ENCODE measurements around the gene EYS.

EYS gene

DNA sequence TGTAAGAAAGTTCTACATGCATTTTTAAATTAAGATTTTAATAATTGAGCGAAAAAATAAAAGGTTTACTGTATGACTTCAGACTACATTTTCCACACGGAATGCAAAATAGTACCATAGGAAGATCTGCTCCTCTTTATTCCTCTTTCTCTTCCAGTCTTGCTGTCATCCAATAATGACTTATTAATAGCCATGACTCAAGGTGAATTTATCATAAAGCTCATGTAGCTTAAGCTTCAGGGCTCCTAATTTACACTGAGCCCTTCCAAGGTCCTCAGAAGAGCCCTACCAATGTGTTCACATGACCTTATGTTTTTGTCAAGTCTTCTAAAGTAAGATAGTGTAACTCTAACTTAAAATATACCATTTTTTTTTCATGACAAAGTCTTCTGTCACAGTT lies 1561.4 kb downstream of the EYS start:
- no CpG with 5 or more reads among the region's 2 CpGs for WGBS (ENCODE audit: insufficient coverage, insufficient read length)

DNA sequence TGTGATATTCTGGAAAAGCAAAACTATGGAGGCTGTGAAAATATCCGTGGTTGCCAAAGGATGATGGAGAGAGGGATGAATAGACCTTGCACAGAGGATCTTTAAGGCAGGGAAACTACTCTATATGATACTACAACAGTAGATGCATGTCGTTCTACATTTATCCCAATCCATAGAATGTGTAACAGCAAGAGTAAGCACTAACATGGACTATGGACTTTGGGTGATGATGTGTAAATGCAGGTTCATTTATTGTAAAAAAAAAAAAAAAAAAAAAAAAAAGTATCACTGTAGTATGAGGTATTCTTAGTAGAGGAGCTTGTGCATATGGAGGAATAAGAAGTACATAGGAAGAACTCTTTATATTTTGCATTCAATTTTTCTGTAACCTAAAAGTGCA lies 1563.9 kb downstream of the EYS start:
- peaks cover 1% of the 10 kb centered on the region; the same call in 1 of the 2 replicates for H3K9me3 ChIP-seq (ENCODE audit: control insufficient read depth, insufficient read depth, low read length)
- no peak for DNase-seq (ENCODE audit: low read depth, low spot score)
- H3K4me1 ChIP-seq (ENCODE audit: control insufficient read depth, insufficient read depth, low read length), result no peaks in the 10 kb centered on the region
- WGBS (ENCODE audit: insufficient coverage, insufficient read length), result no CpG with 5 or more reads among the region's 2 CpGs
- H3K4me3 ChIP-seq (ENCODE audit: low read length), result no peak overlapping the region
- no peak overlapping the region for H3K27ac ChIP-seq (ENCODE audit: low read length)
- H3K36me3 ChIP-seq (ENCODE audit: control insufficient read depth, insufficient read depth, low read length), result no peaks in the 10 kb centered on the region
- H3K27me3 ChIP-seq (ENCODE audit: control insufficient read depth, insufficient read depth, low read length), result no peaks in the 10 kb centered on the region

More for the DNA sequence above, 1561.4 kb downstream of the EYS start:
- Histone ChIP-seq H3K36me3 (ENCODE audit: control insufficient read depth, insufficient read depth, low read length) (no peaks in the 10 kb centered on the region), H3K9me3 (ENCODE audit: control insufficient read depth, insufficient read depth, low read length) (peaks cover 1% of the 10 kb centered on the region; the same call in 1 of the 2 replicates), H3K4me3 (ENCODE audit: low read length) (no peak overlapping the region), H3K27ac (ENCODE audit: low read length) (no peak overlapping the region), H3K4me1 (ENCODE audit: control insufficient read depth, insufficient read depth, low read length) (no peaks in the 10 kb centered on the region), H3K27me3 (ENCODE audit: control insufficient read depth, insufficient read depth, low read length) (no peaks in the 10 kb centered on the region)
- no peak for DNase-seq (ENCODE audit: low read depth, low spot score)

DNA sequence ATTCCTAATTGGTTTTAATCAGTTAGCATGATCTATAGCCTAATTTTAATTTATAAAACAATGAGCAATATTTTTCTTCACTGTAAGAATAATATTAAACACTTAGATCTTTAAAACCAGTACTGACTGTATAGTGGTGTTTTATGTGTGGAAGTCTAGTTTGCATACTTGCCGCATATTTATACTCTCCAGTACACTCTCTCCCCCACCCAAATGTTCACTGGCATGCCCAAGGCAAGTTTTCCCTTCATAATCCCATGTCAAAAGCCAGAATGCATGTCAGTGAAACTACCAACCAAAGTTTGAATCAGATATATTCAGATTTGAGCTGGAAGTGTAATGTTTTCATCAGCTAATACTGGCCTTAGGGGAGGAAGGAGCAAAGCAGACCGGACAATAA lies 1565.3 kb downstream of the EYS start:
- H3K36me3 ChIP-seq (ENCODE audit: control insufficient read depth, insufficient read depth, low read length), result no peaks in the 10 kb centered on the region
- DNase-seq (ENCODE audit: low read depth, low spot score), result no peak
- WGBS (ENCODE audit: insufficient coverage, insufficient read length), result no CpG with 5 or more reads among the region's 2 CpGs
- no peaks in the 10 kb centered on the region for H3K27me3 ChIP-seq (ENCODE audit: control insufficient read depth, insufficient read depth, low read length)
- no peak overlapping the region for H3K27ac ChIP-seq (ENCODE audit: low read length)
- H3K9me3 ChIP-seq (ENCODE audit: control insufficient read depth, insufficient read depth, low read length), result peaks cover 1% of the 10 kb centered on the region; the same call in 1 of the 2 replicates
- no peak overlapping the region for H3K4me3 ChIP-seq (ENCODE audit: low read length)
- H3K4me1 ChIP-seq (ENCODE audit: control insufficient read depth, insufficient read depth, low read length), result no peaks in the 10 kb centered on the region

DNA sequence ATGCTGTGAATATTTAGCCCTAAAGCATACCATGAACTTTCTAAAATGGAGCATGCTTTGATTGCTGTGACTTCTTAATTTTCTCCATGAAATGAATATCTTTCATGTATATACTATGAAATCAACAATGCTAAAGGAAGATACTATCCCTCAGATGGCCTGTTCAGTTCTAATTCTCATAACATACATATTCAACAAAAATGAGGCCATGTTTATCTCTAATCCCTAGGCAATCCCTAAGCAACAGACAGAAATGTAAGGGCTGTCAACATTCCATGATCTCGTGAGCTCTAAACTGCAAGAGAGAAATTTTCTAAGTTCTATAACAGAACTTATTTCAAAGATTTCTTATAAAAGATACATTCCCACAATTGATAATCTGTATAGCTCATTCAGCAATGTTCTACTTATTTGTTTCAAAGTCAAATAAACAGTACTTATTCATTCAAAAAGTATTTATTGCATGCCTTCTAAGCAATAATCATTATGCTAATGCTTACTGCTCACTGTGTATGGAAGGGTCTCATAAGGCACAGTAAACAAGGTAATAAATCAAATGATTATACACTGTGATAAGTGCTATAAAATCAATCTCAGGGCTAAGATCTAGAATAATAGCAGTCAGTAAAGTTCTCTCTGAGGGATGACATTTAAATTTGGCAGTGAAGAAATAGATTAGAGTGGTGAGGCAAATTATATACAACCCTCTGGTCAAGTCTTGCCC lies 1578.6 kb downstream of the EYS start:
- no peaks in the 10 kb centered on the region for H3K9me3 ChIP-seq (ENCODE audit: control insufficient read depth, insufficient read depth, low read length)
- H3K4me3 ChIP-seq (ENCODE audit: low read length), result no peak overlapping the region
- no peaks in the 10 kb centered on the region for H3K36me3 ChIP-seq (ENCODE audit: control insufficient read depth, insufficient read depth, low read length)
- no peak overlapping the region for H3K27ac ChIP-seq (ENCODE audit: low read length)
- no CpG with 5 or more reads among the region's 1 CpG for WGBS (ENCODE audit: insufficient coverage, insufficient read length)
- DNase-seq (ENCODE audit: low read depth, low spot score), result no peak
- no peaks in the 10 kb centered on the region for H3K27me3 ChIP-seq (ENCODE audit: control insufficient read depth, insufficient read depth, low read length)
- H3K4me1 ChIP-seq (ENCODE audit: control insufficient read depth, insufficient read depth, low read length), result no peaks in the 10 kb centered on the region

DNA sequence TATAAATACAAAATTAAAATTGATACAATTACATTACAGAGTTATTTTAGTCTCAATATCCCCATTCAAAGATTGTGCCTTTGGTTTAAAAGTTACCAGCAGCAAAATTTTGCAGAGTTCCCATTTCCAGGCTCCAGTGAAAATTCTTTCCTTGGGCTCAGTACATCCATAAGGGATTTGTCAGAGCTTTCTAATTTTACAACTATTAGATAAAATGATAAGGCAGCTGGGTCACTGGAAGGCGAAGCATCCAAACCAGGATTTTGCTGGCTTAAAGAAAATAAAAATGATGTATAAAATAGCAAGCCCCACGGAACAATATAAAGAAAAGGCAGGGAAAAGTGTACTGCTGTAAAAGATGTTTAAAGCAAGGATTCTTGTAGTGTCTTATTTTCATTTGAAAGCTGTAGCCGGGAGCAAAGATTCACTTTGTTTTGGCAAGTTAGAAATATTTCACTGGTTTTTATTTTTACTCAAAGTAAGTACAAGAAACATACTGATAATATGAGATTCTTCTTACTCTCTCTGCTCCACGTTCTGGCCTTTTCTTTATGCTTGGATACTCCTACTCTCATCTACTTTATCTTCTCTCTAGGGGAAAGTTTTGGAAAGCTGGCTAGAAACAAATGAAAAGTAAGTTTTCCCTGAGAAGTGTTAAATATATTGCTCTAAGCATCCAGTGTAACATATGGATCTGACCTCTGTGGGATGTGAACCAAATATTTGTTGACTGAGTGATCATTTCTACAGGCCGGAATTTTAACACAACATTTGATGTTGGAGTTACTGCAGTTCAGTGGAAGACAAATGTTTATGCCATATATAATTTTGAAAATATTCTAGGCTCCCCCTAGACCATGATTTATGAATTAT lies 1583.0 kb downstream of the EYS start:
- no peak overlapping the region for H3K27ac ChIP-seq (ENCODE audit: low read length)
- no peaks in the 10 kb centered on the region for H3K36me3 ChIP-seq (ENCODE audit: control insufficient read depth, insufficient read depth, low read length)
- DNase-seq (ENCODE audit: low read depth, low spot score), result no peak
- H3K27me3 ChIP-seq (ENCODE audit: control insufficient read depth, insufficient read depth, low read length), result no peaks in the 10 kb centered on the region
- H3K4me1 ChIP-seq (ENCODE audit: control insufficient read depth, insufficient read depth, low read length), result no peaks in the 10 kb centered on the region
- H3K4me3 ChIP-seq (ENCODE audit: low read length), result no peak overlapping the region
- H3K9me3 ChIP-seq (ENCODE audit: control insufficient read depth, insufficient read depth, low read length), result no peaks in the 10 kb centered on the region
- no CpG with 5 or more reads among the region's 5 CpGs for WGBS (ENCODE audit: insufficient coverage, insufficient read length)

GRCh38 chr6:64122712-64123375 lies 1584.2 kb downstream of the EYS start:
- no CpG with 5 or more reads among the region's 4 CpGs for WGBS (ENCODE audit: insufficient coverage, insufficient read length)
- no peak for DNase-seq (ENCODE audit: low read depth, low spot score)
- H3K27me3 ChIP-seq (ENCODE audit: control insufficient read depth, insufficient read depth, low read length), result no peaks in the 10 kb centered on the region
- H3K9me3 ChIP-seq (ENCODE audit: control insufficient read depth, insufficient read depth, low read length), result no peaks in the 10 kb centered on the region
- H3K4me3 ChIP-seq (ENCODE audit: low read length), result no peak overlapping the region
- no peaks in the 10 kb centered on the region for H3K36me3 ChIP-seq (ENCODE audit: control insufficient read depth, insufficient read depth, low read length)
- no peaks in the 10 kb centered on the region for H3K4me1 ChIP-seq (ENCODE audit: control insufficient read depth, insufficient read depth, low read length)
- H3K27ac ChIP-seq (ENCODE audit: low read length), result no peak overlapping the region

DNA sequence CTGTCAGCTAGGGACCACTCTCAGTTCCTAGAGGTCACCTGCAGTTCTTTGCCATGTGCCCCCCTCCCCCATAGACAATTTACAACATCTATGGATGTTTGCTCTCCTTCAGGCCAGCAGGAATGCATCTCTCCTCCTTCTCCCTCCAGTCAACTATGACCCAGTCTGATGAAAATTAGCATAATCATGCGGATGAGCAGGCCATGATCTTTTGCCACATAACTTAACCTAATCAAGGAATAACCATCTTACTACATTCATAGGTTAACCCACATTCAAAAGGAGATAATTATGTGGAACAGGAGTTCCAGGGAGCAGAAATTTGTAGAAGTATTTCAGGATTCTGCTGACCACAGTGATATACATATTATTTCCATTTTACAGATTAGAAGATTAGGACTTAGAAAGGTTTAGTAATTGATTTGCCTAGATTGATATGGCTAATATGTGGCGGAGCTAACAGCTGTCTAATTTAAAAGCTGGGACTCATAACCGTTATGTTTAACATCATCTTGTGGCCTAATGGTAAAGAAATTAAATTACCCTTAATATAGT lies 1585.9 kb downstream of the EYS start:
- H3K27me3 ChIP-seq (ENCODE audit: control insufficient read depth, insufficient read depth, low read length), result no peaks in the 10 kb centered on the region
- H3K36me3 ChIP-seq (ENCODE audit: control insufficient read depth, insufficient read depth, low read length), result no peaks in the 10 kb centered on the region
- DNase-seq (ENCODE audit: low read depth, low spot score), result no peak
- no peak overlapping the region for H3K4me3 ChIP-seq (ENCODE audit: low read length)
- no peaks in the 10 kb centered on the region for H3K4me1 ChIP-seq (ENCODE audit: control insufficient read depth, insufficient read depth, low read length)
- no CpG with 5 or more reads among the region's 3 CpGs for WGBS (ENCODE audit: insufficient coverage, insufficient read length)
- no peaks in the 10 kb centered on the region for H3K9me3 ChIP-seq (ENCODE audit: control insufficient read depth, insufficient read depth, low read length)
- no peak overlapping the region for H3K27ac ChIP-seq (ENCODE audit: low read length)

GRCh38 chr6:64113704-64114103 lies 1593.3 kb downstream of the EYS start:
- Histone ChIP-seq H3K36me3 (ENCODE audit: control insufficient read depth, insufficient read depth, low read length) (no peaks in the 10 kb centered on the region), H3K9me3 (ENCODE audit: control insufficient read depth, insufficient read depth, low read length) (no peaks in the 10 kb centered on the region), H3K27me3 (ENCODE audit: control insufficient read depth, insufficient read depth, low read length) (no peaks in the 10 kb centered on the region), H3K4me1 (ENCODE audit: control insufficient read depth, insufficient read depth, low read length) (no peaks in the 10 kb centered on the region), H3K27ac (ENCODE audit: low read length) (no peak overlapping the region), H3K4me3 (ENCODE audit: low read length) (no peak overlapping the region)
- DNase-seq (ENCODE audit: low read depth, low spot score), result no peak
- no CpG with 5 or more reads among the region's 3 CpGs for WGBS (ENCODE audit: insufficient coverage, insufficient read length)

DNA sequence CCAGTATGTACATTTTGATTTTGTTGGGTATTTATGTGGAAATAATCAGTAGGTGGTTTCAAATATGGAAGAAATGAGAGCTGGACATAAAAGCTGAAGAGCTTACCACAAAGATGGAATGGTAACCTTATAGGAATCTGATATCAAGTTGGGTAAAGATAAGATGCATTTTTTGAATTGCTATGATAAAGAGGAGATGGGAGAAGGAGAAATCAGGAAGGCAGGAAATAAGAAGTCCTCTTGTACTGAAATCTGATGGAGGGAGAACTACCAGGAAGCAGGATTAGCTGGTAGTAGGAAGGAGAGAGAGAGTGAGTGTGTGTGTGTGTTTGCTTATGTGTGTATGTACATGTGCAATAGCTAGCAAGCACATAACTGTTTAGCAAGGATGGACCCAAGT lies 1603.0 kb downstream of the EYS start:
- H3K27me3 ChIP-seq (ENCODE audit: control insufficient read depth, insufficient read depth, low read length), result no peaks in the 10 kb centered on the region
- no peaks in the 10 kb centered on the region for H3K9me3 ChIP-seq (ENCODE audit: control insufficient read depth, insufficient read depth, low read length)
- H3K27ac ChIP-seq (ENCODE audit: low read length), result no peak overlapping the region
- no peak for DNase-seq (ENCODE audit: low read depth, low spot score)
- no peaks in the 10 kb centered on the region for H3K36me3 ChIP-seq (ENCODE audit: control insufficient read depth, insufficient read depth, low read length)
- no peak overlapping the region for H3K4me3 ChIP-seq (ENCODE audit: low read length)
- H3K4me1 ChIP-seq (ENCODE audit: control insufficient read depth, insufficient read depth, low read length), result no peaks in the 10 kb centered on the region

DNA sequence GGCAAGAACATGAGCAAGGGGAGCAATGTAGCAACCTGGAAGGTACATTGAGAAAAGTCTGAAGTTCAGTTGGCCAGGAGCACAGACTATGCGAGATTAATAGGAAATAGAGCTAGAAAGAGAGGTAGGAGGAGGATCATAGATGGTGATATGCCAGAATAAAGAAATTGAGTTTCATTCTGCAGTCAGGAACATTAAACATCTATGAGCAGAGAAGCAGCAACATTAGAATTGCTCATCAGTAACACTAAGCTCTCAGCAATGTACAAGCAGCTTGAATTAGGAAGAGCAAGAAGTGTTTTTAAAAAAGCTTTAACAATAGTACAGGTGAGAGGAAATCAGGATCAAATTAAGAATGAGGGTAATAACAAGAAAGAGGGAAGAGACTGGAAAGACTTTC lies 1603.5 kb downstream of the EYS start:
- DNase-seq (ENCODE audit: low read depth, low spot score), result no peak
- no peaks in the 10 kb centered on the region for H3K27me3 ChIP-seq (ENCODE audit: control insufficient read depth, insufficient read depth, low read length)
- H3K9me3 ChIP-seq (ENCODE audit: control insufficient read depth, insufficient read depth, low read length), result no peaks in the 10 kb centered on the region
- no peaks in the 10 kb centered on the region for H3K36me3 ChIP-seq (ENCODE audit: control insufficient read depth, insufficient read depth, low read length)
- H3K4me3 ChIP-seq (ENCODE audit: low read length), result no peak overlapping the region
- no peaks in the 10 kb centered on the region for H3K4me1 ChIP-seq (ENCODE audit: control insufficient read depth, insufficient read depth, low read length)
- no peak overlapping the region for H3K27ac ChIP-seq (ENCODE audit: low read length)
- no CpG with 5 or more reads among the region's 1 CpG for WGBS (ENCODE audit: insufficient coverage, insufficient read length)

All from iPS DF 6.9 (cell line).